ENCODE results near the gene ERVFRD-1.

Gene ERVFRD-1

GRCh38 chr6:11110921-11111768 lies at the start of gene ERVFRD-1:
Gene ERVFRD-1, minus strand, starts transcription at chr6:11111725. Its CDS starts 6,415 bp downstream, at chr6:11105310.
- no peak for DNase-seq (ENCODE audit: low read depth in 2 of 2)

DNA sequence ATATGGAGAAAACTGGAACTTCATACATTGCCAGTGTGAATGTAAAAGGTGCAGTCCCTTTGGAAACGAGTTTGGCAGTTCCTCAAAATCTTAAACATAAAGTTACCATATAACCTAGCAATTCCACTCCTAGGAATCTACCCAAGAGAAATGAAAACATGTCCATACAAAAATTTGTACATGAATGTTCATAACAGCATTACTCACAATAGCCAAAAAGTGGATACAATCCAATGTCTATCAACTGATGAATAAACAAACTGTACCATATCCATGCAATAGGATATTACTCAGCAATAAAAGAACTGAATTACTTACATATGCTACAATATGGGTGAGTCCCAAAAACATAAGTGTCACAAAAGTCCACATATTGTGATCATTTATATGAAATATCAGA lies 48.7 kb upstream of the ERVFRD-1 start:
- DNase-seq (ENCODE audit: low read depth in 2 of 2), result no peak

DNA sequence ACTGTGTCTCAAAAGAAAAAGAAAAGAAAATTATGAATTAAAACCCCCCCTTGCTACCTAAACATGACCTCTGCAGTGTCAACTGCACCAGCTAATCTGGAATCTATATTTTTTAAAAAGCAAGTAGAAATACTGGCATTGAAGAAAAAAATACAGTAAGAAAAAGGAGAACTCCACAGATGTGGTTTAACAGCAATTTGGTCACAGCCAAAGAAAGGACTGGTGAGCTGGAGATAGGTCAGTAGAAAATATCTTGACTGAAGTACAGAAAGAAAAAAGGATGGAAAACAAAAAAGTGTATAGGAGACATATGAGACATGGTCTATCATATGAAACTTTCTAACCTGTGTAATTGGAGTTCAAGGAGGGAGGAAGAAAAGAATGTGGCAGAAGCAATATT lies 44.1 kb upstream of the ERVFRD-1 start:
- DNase-seq (ENCODE audit: low read depth in 2 of 2), result no peak

DNA sequence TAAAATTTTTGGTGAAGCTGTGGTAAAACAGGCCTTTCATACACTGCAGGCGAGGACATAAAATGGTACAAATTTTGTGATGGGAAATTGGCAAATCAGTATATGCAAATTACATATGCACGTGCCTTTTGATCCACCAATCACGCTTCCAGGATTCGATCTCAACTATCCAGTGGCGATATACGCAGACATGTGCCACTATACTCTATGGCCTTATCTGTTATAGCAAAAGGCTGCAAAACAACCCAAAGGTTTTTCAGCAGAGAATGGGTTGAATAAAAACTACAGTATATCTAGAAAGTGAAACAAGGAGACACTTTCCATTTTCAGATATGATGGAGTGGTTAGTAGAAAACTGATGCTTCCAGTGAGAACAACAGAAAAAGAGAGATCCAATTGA lies 41.9 kb upstream of the ERVFRD-1 start:
- no peak for DNase-seq (ENCODE audit: low read depth in 2 of 2)

- DNase-seq (ENCODE audit: low read depth in 2 of 2), result no peak
These were observed 41.1 kb upstream of the ERVFRD-1 start for GRCh38 chr6:11152581-11152980.

DNA sequence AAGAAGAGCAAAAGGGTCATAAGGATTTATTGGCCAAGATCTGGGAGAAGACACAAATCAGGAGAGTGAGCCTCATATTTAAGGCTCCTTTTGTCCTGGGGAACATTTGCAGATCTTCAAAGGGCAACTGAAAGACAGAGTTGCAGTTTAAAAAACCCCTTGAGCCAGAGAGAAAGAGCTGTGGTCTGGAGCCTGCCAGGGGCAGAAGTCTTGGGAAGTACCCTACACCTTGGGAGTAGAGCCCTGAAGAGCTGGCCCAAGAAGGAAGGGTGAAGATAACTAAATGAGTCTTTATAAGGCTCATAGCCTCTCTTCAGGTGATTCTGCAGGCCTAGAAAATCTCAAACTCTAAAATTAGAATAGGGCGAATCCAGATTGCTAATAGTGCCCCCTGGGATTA lies 40.0 kb upstream of the ERVFRD-1 start:
- DNase-seq (ENCODE audit: low read depth in 2 of 2), result no peak

DNA sequence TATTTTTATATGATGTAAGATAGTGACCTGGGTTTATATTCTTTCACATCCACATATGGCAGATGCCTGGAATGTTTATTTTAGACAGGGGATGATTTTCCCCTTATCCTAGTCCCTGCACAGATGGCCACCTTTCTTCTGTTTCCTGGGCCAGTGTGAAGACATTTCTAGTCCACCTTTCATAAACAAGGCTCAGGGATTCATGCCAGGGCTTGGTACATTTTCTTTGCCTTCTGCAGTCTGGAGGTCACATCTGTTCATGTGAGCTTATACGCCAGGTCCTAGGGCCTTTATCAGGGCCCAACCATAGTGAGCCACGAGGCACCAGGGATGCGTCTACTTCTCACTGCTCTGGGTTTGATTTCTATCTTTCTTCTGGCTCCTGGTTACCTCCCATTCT lies 38.0 kb upstream of the ERVFRD-1 start:
- DNase-seq (ENCODE audit: low read depth in 2 of 2), result no peak

DNA sequence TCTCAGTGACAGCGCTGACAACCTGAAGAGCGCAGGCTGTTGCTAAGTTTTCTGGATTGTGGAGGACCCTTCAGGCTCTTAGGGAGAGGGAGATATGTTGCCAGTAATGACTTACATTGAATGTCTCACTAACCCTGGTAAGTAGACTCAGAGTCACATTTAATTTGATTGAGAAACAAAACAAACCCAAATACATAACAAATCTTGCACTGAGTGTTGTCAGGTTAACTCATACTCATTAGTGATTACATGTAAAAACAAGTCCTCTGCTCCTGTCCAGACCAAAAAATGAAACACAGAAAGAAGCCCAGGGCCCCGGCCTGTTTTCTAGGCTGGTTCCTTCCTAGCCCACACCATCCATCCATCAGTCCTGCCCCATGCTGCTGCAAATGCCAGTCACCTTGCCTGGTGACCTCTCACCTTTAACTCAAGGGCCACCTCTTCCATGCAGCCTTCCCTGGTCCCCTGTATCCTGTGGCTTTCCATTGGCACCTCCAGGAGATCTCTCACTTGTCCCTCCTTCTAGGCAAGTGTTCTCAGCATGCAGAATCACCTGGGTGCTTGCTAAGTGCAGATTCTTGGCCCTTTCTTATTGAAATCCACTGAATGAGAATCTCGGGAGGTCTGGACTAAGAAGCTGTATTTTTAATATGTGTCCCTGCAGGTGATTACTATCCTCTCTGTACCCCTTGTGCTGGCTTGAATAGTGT lies 34.7 kb upstream of the ERVFRD-1 start:
- DNase-seq (ENCODE audit: low read depth in 2 of 2), result no peak

DNA sequence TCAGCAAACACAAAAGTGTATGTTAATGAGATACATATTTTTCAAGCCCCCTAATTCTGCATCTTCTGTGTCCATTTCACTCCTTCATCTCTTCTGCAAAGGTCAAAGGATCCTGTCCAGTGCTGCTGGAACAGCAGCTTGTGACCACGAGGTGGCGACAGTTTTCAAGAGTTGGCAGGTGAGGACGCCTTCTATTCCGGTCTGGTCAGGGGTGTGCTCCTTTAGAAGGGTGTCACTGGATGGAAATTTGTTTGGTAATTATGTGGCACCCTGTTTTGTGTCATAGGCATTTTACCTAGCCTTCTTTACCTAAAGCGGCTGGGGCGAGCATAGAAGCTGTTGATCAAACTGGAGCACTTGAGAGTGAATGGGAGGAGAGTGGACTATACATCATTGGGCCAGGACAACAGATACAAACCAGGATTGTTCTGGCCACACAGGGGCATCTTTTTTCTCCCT lies 32.9 kb upstream of the ERVFRD-1 start:
- peak; percentile 62 to 69 for DNase-seq (ENCODE audit: low read depth in 2 of 2)

GRCh38 chr6:11143394-11144371 lies 32.2 kb upstream of the ERVFRD-1 start:
- no peak for DNase-seq (ENCODE audit: low read depth in 2 of 2)

DNA sequence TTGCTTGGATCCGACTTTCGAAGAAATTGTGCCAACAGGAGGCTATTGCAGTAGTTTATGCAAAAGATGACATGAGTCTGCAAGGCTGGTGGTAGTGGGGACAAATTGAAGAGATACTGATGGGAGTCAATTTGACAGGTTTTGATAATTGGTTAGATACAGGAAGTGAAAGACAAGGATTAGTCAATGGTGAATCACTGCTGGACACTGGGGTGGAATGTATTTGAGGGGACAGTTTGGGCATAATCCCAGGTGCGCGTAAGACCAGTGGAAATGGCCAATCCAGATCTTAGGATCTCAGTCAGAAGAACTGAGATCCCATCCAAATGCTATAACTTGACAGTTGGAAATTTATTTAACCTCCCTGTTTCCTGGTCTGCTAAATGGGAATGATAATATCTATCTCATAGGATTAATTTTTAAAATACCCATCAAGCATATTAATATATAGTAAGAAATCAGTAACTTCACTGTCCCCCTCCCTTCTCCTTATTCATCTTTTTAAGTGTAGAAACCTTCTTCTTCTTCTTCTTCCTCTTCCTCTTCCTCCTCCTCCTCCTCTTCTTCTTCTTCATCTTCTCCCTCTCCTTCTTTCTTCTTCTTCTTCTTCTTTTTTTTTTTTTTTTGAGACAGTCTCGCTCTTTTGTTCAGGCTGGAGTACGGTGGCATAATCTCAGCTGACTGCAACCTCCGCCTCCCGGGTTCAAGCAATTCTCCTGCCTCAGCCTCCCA lies 30.9 kb upstream of the ERVFRD-1 start:
- DNase-seq (ENCODE audit: low read depth in 2 of 2), result no peak

DNA sequence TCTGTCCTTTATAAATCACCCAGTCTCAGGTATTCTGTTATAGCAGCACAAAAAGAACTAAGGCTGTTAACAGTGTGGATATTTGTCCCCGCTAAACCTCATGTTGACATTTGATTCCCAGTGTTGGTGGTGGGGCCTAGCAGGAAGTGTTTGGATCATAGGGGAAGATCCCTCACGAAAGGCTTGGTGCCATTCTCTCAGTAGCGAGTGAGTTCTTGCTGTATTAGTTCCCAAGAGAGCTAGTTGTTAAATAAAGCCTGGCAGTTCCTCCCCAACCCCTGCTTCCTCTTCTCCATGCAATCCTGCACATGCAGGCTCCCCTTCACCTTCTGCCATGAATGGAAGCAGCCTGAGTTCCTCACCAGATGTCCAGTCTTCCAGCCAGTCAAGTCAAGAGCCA lies 29.8 kb upstream of the ERVFRD-1 start:
- no peak for DNase-seq (ENCODE audit: low read depth in 2 of 2)

- DNase-seq (ENCODE audit: low read depth in 2 of 2), result no peak
These were observed 28.5 kb upstream of the ERVFRD-1 start for GRCh38 chr6:11140056-11140455.

DNA sequence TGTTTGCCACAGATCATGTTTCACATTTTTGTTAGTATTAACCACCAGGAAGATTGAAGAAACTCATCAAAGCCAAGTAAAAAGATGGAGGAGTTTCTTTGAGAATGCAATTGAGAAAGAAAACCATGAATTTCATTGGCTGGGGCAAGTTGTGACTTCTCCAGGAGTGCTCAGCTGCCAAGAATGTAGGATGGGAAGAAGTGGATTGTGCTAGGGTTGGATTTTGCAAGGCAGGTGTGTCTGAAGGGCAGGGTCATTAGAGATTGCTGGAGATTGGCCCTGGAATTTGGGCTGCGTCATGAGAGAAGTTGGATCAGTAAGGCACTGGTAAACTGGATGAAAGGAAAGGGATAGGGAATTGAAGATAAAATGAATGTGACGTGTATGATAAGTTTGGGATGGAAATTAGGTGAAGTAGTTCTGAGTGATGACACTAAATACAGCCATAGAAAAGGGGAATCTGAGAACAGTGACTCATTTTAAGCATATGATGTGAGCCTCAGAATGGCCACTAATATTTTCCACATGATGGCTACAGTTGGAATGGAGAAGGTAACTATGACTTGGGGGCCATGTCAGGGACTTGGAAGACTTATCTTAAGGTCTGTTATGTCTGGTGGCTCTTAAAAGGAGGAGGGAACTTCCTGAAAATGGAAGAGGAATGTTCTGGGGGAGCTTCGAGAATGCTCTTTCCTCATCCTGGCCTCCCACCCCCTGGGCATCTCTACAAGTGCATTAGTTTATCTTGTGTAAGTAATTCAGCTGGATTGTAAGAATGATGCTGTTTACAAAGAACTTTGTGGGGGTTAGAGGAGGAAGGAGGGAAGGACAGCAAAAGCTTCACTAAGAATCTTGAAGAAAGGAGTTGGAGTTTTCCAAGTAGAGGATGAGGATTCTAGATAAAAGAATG lies 27.8 kb upstream of the ERVFRD-1 start:
- no peak for DNase-seq (ENCODE audit: low read depth in 2 of 2)

GRCh38 chr6:11136809-11137208 lies 25.3 kb upstream of the ERVFRD-1 start:
- DNase-seq (ENCODE audit: low read depth in 2 of 2), result no peak

GRCh38 chr6:11133281-11133680 lies 21.8 kb upstream of the ERVFRD-1 start:
- DNase-seq (ENCODE audit: low read depth in 2 of 2), result no peak

- no peak for DNase-seq (ENCODE audit: low read depth in 2 of 2)
These were observed 20.8 kb upstream of the ERVFRD-1 start for GRCh38 chr6:11132194-11132888.

GRCh38 chr6:11130605-11131004 lies 19.1 kb upstream of the ERVFRD-1 start:
- no peak for DNase-seq (ENCODE audit: low read depth in 2 of 2)

DNA sequence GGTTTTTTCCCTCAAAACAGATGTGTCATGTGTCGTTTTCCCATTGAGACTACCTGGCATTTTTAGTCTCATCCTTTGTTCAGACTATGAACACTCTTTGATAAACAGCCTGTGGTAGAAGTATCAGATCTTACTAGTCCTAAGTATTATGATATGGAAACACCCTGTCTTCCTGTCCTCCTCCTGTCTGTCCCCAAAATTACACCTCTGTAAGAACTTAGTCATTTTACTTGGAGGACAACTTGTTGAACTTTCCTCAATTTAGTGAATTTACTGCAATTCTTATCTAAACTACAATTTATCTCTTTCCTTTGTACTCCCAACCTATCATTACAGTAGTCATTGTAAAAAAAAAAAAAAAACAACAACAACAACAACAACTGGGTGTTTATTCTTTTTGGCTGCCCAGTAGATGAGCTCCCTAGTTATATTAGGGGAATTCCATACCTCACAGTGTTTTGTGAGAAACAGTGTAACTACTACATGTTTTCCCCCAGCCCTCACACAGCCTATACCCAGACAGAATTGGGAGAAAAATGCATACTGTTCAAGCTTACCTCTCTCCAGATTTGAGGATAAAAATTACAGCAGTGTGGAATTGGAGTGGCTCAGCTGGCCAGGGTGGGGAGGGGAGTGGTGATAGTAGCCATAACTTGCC lies 18.5 kb upstream of the ERVFRD-1 start:
- DNase-seq (ENCODE audit: low read depth in 2 of 2), result no peak

Measured in stimulated activated CD4-positive, alpha-beta T cell treated with anti-CD3 and anti-CD28 coated beads, Interleukin-4, amount 100 ng/mL, for 48 hours (primary cell).